ENCODE data around the gene CDS2. TPM values are rescaled to one million over a fixed set of nuclear protein-coding genes. Genes with fewer than 3 reads are reported as not detected.

Gene CDS2
- total and polyA plus RNA-seq, 2 of the 13 experiments (the other 11 are each of a cell fraction or from before 2014, with no cell fraction given) = 81.3 to 153 TPM

- TF ChIP-seq ZNF205 (CRISPR knock-in tag; IDR thresholded peaks at IDR 0.05) = peak; percentile 56; the same call in 1 of the 2 replicates
- no peak for TF ChIP-seq HDAC6 (IDR thresholded peaks at IDR 0.05; ENCODE audit: low read depth, low read length)
- TF ChIP-seq MAX (IDR thresholded peaks at IDR 0.05) = peak; percentile 90
- TF ChIP-seq HIVEP1 (CRISPR knock-in tag; IDR thresholded peaks at IDR 0.05) = peak; percentile 43; the same call in 1 of the 2 replicates
- no peak for TF ChIP-seq NCOA5 (CRISPR knock-in tag; IDR thresholded peaks at IDR 0.05)
- no peak for TF ChIP-seq HINFP (CRISPR knock-in tag; IDR thresholded peaks at IDR 0.05; ENCODE audit: low read depth)
- TF ChIP-seq ZNF557 (CRISPR knock-in tag; IDR thresholded peaks at IDR 0.05) = no peak; the same call in 1 of the 2 replicates
- 0 out of 4 replicates have a peak, but pooled peaks of 1 of the 2 experiments have one; percentile 5 for TF ChIP-seq NR2F1 (CRISPR knock-in tag; IDR thresholded peaks at IDR 0.05)
- no peak for TF ChIP-seq GPN1 (CRISPR knock-in tag; IDR thresholded peaks at IDR 0.05; ENCODE audit: borderline replicate concordance)
- peak; percentile 94 for TF ChIP-seq HNF4G (IDR thresholded peaks at IDR 0.05; ENCODE audit: borderline replicate concordance, low read depth, low read length)
- TF ChIP-seq HNF4G (CRISPR knock-in tag; IDR thresholded peaks at IDR 0.05; ENCODE audit: borderline replicate concordance, low read depth) = peak; percentile 87; the same call in 1 of the 2 replicates
- peak; percentile 53 for TF ChIP-seq SPEN (CRISPR knock-in tag; IDR thresholded peaks at IDR 0.05; ENCODE audit: low read depth)
- TF ChIP-seq ZFP36L2 (CRISPR knock-in tag; IDR thresholded peaks at IDR 0.05) = no peak
- no peak for TF ChIP-seq CCDC6 (CRISPR knock-in tag; IDR thresholded peaks at IDR 0.05)
- peak; percentile 90 for TF ChIP-seq KLF12 (CRISPR knock-in tag; IDR thresholded peaks at IDR 0.05; ENCODE audit: borderline replicate concordance)
- TF ChIP-seq ZNF619 (CRISPR knock-in tag; IDR thresholded peaks at IDR 0.05) = peak; percentile 71; the same call in 1 of the 2 replicates
- TF ChIP-seq NFIB (CRISPR knock-in tag; IDR thresholded peaks at IDR 0.05; ENCODE audit: borderline replicate concordance) = no peak
- TF ChIP-seq SNAPC4 (CRISPR knock-in tag; IDR thresholded peaks at IDR 0.05) = 0 out of 2 replicates have a peak, but pooled peaks have one; percentile 23
- peak; percentile 69 for TF ChIP-seq ZSCAN20 (CRISPR knock-in tag; IDR thresholded peaks at IDR 0.05; ENCODE audit: borderline replicate concordance)
- no peak for TF ChIP-seq ZNF780A (CRISPR knock-in tag; IDR thresholded peaks at IDR 0.05)
- TF ChIP-seq SALL2 (CRISPR knock-in tag; IDR thresholded peaks at IDR 0.05) = peak; percentile 73; the same call in 1 of the 2 replicates
- TF ChIP-seq NFRKB (IDR thresholded peaks at IDR 0.05) = no peak
- no peak for TF ChIP-seq ZBTB8A (CRISPR knock-in tag; IDR thresholded peaks at IDR 0.05; ENCODE audit: borderline replicate concordance, low read depth)
- TF ChIP-seq PAX8 (CRISPR knock-in tag; IDR thresholded peaks at IDR 0.05; ENCODE audit: borderline replicate concordance) = no peak
These were observed 23.6 kb downstream of the CDS2 start (continued) for GRCh38 chr20:5150226-5151076.

Measured in HepG2 (cell line).